BLaER1 treated with 17β-estradiol and CSF1 and Interleukin-3, amounts not matched to agents 10 nM and 100 nM (cell line): Measurements from ENCODE around the gene DCLRE1B.

Source experiments
- H3K27ac ChIP-seq, 11 experiments: shearing (Covaris generic); formaldehyde crosslinking; 2 replicates each; pipeline ENCODE4 v1.8.1; 2022
- H3K27me3 ChIP-seq, 11 experiments: shearing (Covaris generic); formaldehyde crosslinking; 2 replicates each; pipeline ENCODE4 v1.8.1; 2022
- H3K36me3 ChIP-seq, 11 experiments: shearing (Covaris generic); formaldehyde crosslinking; 2 replicates each; pipeline ENCODE4 v1.8.1; 2022
- H3K4me1 ChIP-seq, 10 experiments: shearing (Covaris generic); formaldehyde crosslinking; 2 replicates each; pipeline ENCODE4 v1.8.1; 2022
- H3K4me2 ChIP-seq, 11 experiments: shearing (Covaris generic); formaldehyde crosslinking; 2 replicates each; pipeline ENCODE4 v1.8.1; 2022
- H3K4me3 ChIP-seq, 10 experiments: shearing (Covaris generic); formaldehyde crosslinking; 2 replicates each; pipeline ENCODE4 v1.8.1; 2022
- H3K9ac ChIP-seq, 11 experiments: shearing (Covaris generic); formaldehyde crosslinking; 2 replicates each; pipeline ENCODE4 v1.8.1; 2022
- H3K9me3 ChIP-seq, 11 experiments: shearing (Covaris generic); formaldehyde crosslinking; replicated peaks in 1 of 11; 2 replicates each; pipeline ENCODE4 v1.8.1; 2022
- H4K20me1 ChIP-seq, 11 experiments: shearing (Covaris generic); formaldehyde crosslinking; 2 replicates each; pipeline ENCODE4 v1.8.1; 2022
- Cebpa-rat ChIP-seq, 11 experiments: shearing (Covaris generic); IDR thresholded peaks; 2 replicates each; pipeline ENCODE4 v1.8.1; 2022

DCLRE1B gene

DNA sequence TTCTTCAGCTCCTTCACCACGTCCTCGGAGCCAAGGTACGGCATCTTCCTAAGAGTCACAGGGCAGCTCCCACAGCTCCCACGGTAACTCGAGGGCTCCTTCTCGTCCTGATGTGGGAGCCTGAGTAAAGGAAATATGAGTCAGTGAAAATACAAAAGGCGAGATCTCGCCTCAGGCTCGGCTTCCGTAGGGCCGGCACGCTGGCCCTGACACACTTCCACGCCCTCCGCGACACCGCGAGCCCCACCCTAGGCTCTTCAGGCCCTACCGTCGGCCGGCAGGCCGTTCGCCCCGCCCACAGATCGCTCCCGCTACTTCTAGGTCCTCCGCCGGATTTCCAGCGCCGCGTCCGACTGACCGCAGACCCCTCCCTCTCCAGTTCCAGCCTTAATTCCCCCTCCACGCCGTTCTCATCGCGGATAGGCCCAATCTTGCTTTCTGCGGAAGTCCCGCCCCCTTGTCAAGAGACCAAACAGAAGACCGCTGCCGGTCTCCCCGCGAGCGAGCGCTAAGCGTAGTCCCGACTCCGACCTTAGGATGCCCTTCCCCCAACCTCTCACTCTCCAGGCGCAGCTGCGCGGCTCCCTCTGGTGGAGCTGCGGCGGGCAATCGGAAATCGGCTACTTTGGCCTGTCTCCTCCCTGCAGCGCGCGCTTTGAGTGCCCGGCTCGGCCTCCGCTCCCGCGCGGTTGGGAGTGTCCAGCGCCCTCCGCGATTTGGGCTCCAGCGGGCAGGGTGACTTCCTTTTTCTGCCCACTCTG lies at the start of gene DCLRE1B, which contains the start of gene AP4B1:
Gene DCLRE1B (plus strand): TSS at position 653 of the 761 bp plus-strand sequence. CDS start 261 bp downstream, outside the sequence.
Gene AP4B1 (minus strand): TSS at position 126 of the 761 bp plus-strand sequence. CDS start 82 bp downstream, at position 44.
- TF ChIP-seq Cebpa-rat (IDR thresholded peaks at IDR 0.05), result no peak
- H3K9me3 ChIP-seq, result no peaks in the 10 kb centered on the region
- peak within 1 kb of the TSS; percentile 76 to 93 (median 86) for H3K4me3 ChIP-seq
- H3K4me1 ChIP-seq, result peaks cover 32 to 63% (median 52%) of the 10 kb centered on the region in 10 experiments
- peaks cover 38 to 69% (median 56%) of the 10 kb centered on the region in 11 experiments for H3K36me3 ChIP-seq
- no peaks in the 10 kb centered on the region for H3K27me3 ChIP-seq
- peak within 1 kb of the TSS; percentile 83 to 92 (median 89) for H3K9ac ChIP-seq
- peak within 1 kb of the TSS; percentile 73 to 91 (median 86) for H3K27ac ChIP-seq
- no peaks in the 10 kb centered on the region for H4K20me1 ChIP-seq
- peak within 1 kb of the TSS; percentile 90 to 96 (median 92) for H3K4me2 ChIP-seq

GRCh38 chr1:113855630-113856400 lies 49.3 kb upstream of the DCLRE1B start:
- Histone ChIP-seq H3K27ac (no peak overlapping the region), H3K9me3 (peaks cover 0 to 10% (median 0%) of the 10 kb centered on the region in 11 experiments; a peak in 2 of 22 replicates), H3K9ac (no peak overlapping the region), H3K27me3 (no peaks in the 10 kb centered on the region), H3K4me2 (no peak overlapping the region), H3K4me3 (no peak overlapping the region), H4K20me1 (no peaks in the 10 kb centered on the region), H3K4me1 (peaks cover 18 to 34% (median 28%) of the 10 kb centered on the region in 10 experiments), H3K36me3 (peaks cover 0 to 79% (median 15%) of the 10 kb centered on the region in 11 experiments; a peak in 14 of 22 replicates)
- no peak for TF ChIP-seq Cebpa-rat (IDR thresholded peaks at IDR 0.05)

DNA sequence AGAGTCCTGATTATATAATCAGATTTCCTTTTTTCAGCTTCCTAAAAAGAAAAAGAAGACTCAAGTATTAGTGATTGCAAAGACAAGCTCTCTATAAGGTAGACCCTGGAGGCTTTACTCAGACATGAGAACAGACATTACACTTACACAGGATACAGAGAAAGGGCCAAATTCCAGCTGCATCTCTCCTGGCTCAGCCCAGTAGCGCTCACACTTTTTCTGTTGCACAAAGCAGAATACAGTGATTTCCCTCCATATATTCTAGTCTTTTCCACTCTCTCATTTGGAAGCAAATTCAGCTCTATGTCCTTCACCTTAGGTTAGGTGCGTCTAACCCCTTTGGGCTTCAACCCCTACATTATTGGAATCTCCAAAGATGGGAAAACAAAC lies 48.7 kb upstream of the DCLRE1B start:
- Histone ChIP-seq H3K27ac (no peak overlapping the region), H3K4me1 (peaks cover 18 to 40% (median 34%) of the 10 kb centered on the region in 10 experiments), H4K20me1 (no peaks in the 10 kb centered on the region), H3K27me3 (no peaks in the 10 kb centered on the region), H3K4me3 (no peak overlapping the region), H3K9ac (no peak overlapping the region), H3K4me2 (no peak overlapping the region), H3K9me3 (peaks cover 0 to 10% (median 0%) of the 10 kb centered on the region in 11 experiments; a peak in 1 of 22 replicates), H3K36me3 (peaks cover 0 to 73% (median 15%) of the 10 kb centered on the region in 11 experiments; a peak in 14 of 22 replicates)
- TF ChIP-seq Cebpa-rat (IDR thresholded peaks at IDR 0.05), result no peak

GRCh38 chr1:113857776-113858175 lies 47.4 kb upstream of the DCLRE1B start:
- Histone ChIP-seq H3K36me3 (peaks cover 0 to 63% (median 15%) of the 10 kb centered on the region in 11 experiments; a peak in 14 of 22 replicates), H3K27me3 (no peaks in the 10 kb centered on the region), H3K4me2 (peak overlapping the region in 4 of 11 experiments; percentile 1 to 86 (median 48); a peak in 2 of 22 replicates), H3K9me3 (peaks cover 0 to 10% (median 0%) of the 10 kb centered on the region in 11 experiments; a peak in 1 of 22 replicates), H3K27ac (0 out of 22 replicates have a peak overlapping the region, but pooled peaks of 1 of the 11 experiments have one; percentile 5), H3K4me1 (peaks cover 18 to 48% (median 37%) of the 10 kb centered on the region in 10 experiments), H3K4me3 (no peak overlapping the region), H4K20me1 (no peaks in the 10 kb centered on the region), H3K9ac (no peak overlapping the region)
- no peak for TF ChIP-seq Cebpa-rat (IDR thresholded peaks at IDR 0.05)

GRCh38 chr1:113858418-113858817 lies 46.7 kb upstream of the DCLRE1B start:
- no peak overlapping the region for H3K4me3 ChIP-seq
- TF ChIP-seq Cebpa-rat (IDR thresholded peaks at IDR 0.05), result no peak
- H3K27ac ChIP-seq, result no peak overlapping the region
- no peaks in the 10 kb centered on the region for H4K20me1 ChIP-seq
- peaks cover 18 to 49% (median 37%) of the 10 kb centered on the region in 10 experiments for H3K4me1 ChIP-seq
- peaks cover 0 to 65% (median 15%) of the 10 kb centered on the region in 11 experiments; a peak in 14 of 22 replicates for H3K36me3 ChIP-seq
- no peaks in the 10 kb centered on the region for H3K27me3 ChIP-seq
- peak overlapping the region in 6 of 11 experiments; percentile 73 to 95 (median 86); a peak in 8 of 22 replicates for H3K4me2 ChIP-seq
- H3K9ac ChIP-seq, result no peak overlapping the region
- H3K9me3 ChIP-seq, result peaks cover 0 to 10% (median 0%) of the 10 kb centered on the region in 11 experiments; a peak in 1 of 22 replicates

DNA sequence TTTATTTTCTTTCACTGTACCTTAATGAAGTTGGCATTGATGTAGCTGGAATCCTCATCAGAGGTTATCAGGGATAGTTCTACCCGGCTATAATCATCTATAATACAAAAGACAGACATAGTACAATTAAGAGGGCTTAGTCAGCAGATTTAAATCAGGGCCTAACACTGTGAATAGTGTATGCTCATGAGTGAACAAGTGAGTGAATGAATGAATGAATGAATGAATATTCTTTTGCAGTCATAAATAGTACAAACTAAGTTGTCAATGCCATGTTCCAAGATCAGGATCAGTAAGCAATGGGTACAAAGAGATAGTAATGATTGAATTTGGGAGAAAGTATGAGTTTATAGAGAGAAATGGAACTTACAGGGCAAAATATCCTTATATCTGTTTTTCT lies 46.1 kb upstream of the DCLRE1B start:
- H3K4me2 ChIP-seq, result peak overlapping the region; percentile 65 to 95 (median 83); a peak in 21 of 22 replicates
- H3K27ac ChIP-seq, result peak overlapping the region in 7 of 11 experiments; percentile 17 to 52 (median 24); a peak in 6 of 22 replicates
- peak overlapping the region in 5 of 11 experiments; percentile 31 to 64 (median 52); a peak in 4 of 22 replicates for H3K9ac ChIP-seq

DNA sequence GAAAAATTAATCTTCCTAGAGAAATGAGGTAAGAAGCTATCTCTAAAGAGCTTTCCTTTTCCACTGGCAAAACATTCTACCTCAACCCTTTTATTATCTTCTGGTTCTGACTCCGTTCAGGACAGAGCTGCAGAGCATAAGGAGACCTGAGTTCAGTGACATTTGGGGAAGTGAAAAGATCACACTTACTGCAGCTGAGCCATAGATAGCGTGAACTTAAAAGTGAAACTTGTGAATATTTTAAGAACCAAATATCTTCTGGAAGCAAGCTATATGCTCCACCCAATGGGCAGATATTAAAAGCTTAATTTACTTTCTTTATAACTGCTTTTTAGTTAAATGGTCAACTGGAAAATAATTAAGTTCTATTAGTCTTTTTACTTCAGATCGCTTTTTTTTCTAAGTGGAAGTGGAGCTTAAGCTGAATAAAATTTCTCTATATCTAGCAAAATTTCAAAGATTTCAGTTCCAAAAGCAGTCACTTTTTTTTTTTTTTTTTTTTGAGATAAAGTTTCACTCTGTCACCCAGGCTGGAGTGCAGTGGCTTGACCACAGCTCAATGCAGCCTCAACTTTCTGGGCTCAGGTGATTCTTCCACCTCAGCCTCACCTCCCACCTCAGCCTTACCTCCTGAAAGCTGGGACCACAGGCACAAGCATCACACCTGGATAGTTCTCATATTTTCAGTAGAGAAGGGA lies 45.5 kb upstream of the DCLRE1B start:
- H3K4me2 ChIP-seq, result peak overlapping the region; percentile 65 to 95 (median 83)

More for the DNA sequence above, 46.1 kb upstream of the DCLRE1B start:
- Histone ChIP-seq H3K4me1 (peaks cover 18 to 49% (median 37%) of the 10 kb centered on the region in 10 experiments), H3K36me3 (peaks cover 0 to 65% (median 15%) of the 10 kb centered on the region in 11 experiments; a peak in 14 of 22 replicates), H3K9me3 (peaks cover 0 to 10% (median 0%) of the 10 kb centered on the region in 11 experiments; a peak in 1 of 22 replicates), H3K4me3 (peak overlapping the region in 1 of 10 experiments; percentile 43; a peak in 1 of 20 replicates), H3K27me3 (no peaks in the 10 kb centered on the region), H4K20me1 (no peaks in the 10 kb centered on the region)
- TF ChIP-seq Cebpa-rat (IDR thresholded peaks at IDR 0.05), result no peak

More for the DNA sequence above, 45.5 kb upstream of the DCLRE1B start:
- H3K4me3 ChIP-seq, result peak overlapping the region in 8 of 10 experiments; percentile 19 to 43 (median 40); a peak in 13 of 20 replicates
- no peak for TF ChIP-seq Cebpa-rat (IDR thresholded peaks at IDR 0.05)
- peaks cover 18 to 49% (median 37%) of the 10 kb centered on the region in 10 experiments for H3K4me1 ChIP-seq
- peaks cover 0 to 65% (median 15%) of the 10 kb centered on the region in 11 experiments; a peak in 14 of 22 replicates for H3K36me3 ChIP-seq
- no peaks in the 10 kb centered on the region for H3K27me3 ChIP-seq
- H3K27ac ChIP-seq, result peak overlapping the region in 9 of 11 experiments; percentile 6 to 52 (median 38); a peak in 15 of 22 replicates
- peak overlapping the region in 9 of 11 experiments; percentile 14 to 64 (median 42); a peak in 13 of 22 replicates for H3K9ac ChIP-seq
- no peaks in the 10 kb centered on the region for H4K20me1 ChIP-seq
- H3K9me3 ChIP-seq, result peaks cover 0 to 4% (median 0%) of the 10 kb centered on the region in 11 experiments; a peak in 1 of 22 replicates
